GF-D8 (cell line): ENCODE measurements around the gene HSD11B2.
"Not testable (repeated sequence)": the region's sequence is repeated elsewhere in the genome, so short reads cannot be mapped to it uniquely, and the experiment has no call there.

Experiments
- DNase-seq: peaks from one replicate; lab custom pipeline; 2025; lab: John Stamatoyannopoulos, UW

Gene HSD11B2

GRCh38 chr16:67415421-67415820 is 15.5 kb upstream of the HSD11B2 start:
- not testable (repeated sequence) for DNase-seq

GRCh38 chr16:67415872-67416793 is 14.8 kb upstream of the HSD11B2 start, which contains the start of gene ZDHHC1:
ZDHHC1 (minus strand) TSS chr16:67416477; CDS start chr16:67407775, 8,702 bp downstream.
- no peak for DNase-seq

- DNase-seq, result no peak
Measured at GRCh38 chr16:67417333-67418061, 13.4 kb upstream of the HSD11B2 start.

- DNase-seq, result no peak
Measured at GRCh38 chr16:67419502-67419901, 11.4 kb upstream of the HSD11B2 start.

GRCh38 chr16:67419931-67420330 is 11.0 kb upstream of the HSD11B2 start:
- no peak for DNase-seq

GRCh38 chr16:67421030-67421429 is 9.9 kb upstream of the HSD11B2 start:
- DNase-seq, result no peak

GRCh38 chr16:67423015-67423414 is 7.9 kb upstream of the HSD11B2 start:
- no peak for DNase-seq

GRCh38 chr16:67423611-67424260 is 7.2 kb upstream of the HSD11B2 start:
- peak; percentile 6 for DNase-seq

- no peak for DNase-seq
Measured at GRCh38 chr16:67424261-67424615, 6.7 kb upstream of the HSD11B2 start.

GRCh38 chr16:67425061-67425460 is 5.9 kb upstream of the HSD11B2 start:
- no peak for DNase-seq

GRCh38 chr16:67425580-67425979 is 5.3 kb upstream of the HSD11B2 start:
- no peak for DNase-seq

- DNase-seq, result no peak
Measured at GRCh38 chr16:67426022-67426421, 4.9 kb upstream of the HSD11B2 start.

GRCh38 chr16:67426950-67427349 is 4.0 kb upstream of the HSD11B2 start:
- no peak for DNase-seq

GRCh38 chr16:67428146-67428731 is 2.7 kb upstream of the HSD11B2 start:
- no peak for DNase-seq

GRCh38 chr16:67429053-67429798 is 1.7 kb upstream of the HSD11B2 start:
- DNase-seq, result no peak

- DNase-seq, result no peak
Measured at GRCh38 chr16:67429799-67430503, 970 bp upstream of the HSD11B2 start.

- DNase-seq, result no peak
Measured at GRCh38 chr16:67430504-67430976, 381 bp upstream of the HSD11B2 start.

GRCh38 chr16:67431775-67432505 is 1.0 kb downstream of the HSD11B2 start:
- DNase-seq, result no peak

GRCh38 chr16:67432506-67432890 is 1.6 kb downstream of the HSD11B2 start:
- DNase-seq, result no peak

- no peak for DNase-seq
Measured at GRCh38 chr16:67433131-67433719, 2.3 kb downstream of the HSD11B2 start.
